HepG2 (cell line): Measurements from ENCODE around the gene CLIC5. TPM values are rescaled to one million over a fixed set of nuclear protein-coding genes. Genes with fewer than 3 reads are reported as not detected.

Source experiments
- BCL6 ChIP-seq: IDR thresholded peaks from 2 replicates; pipeline ENCODE4 v1.6.1; 2016; ENCODE audit warnings: missing genetic modification reagents, missing compliant biosample characterization
- CTCF ChIP-seq: sonication (generic); formaldehyde crosslinking; IDR thresholded peaks from 2 replicates; pipeline ENCODE4 v1.5.0; 2020; ENCODE audit warnings: mild to moderate bottlenecking, missing genetic modification reagents, moderate library complexity
- EZH2 ChIP-seq: conservative IDR thresholded peaks from 2 replicates; pipeline ENCODE4 v1.6.1; 2012; ENCODE audit warnings: mild to moderate bottlenecking, low read depth, low read length, moderate library complexity
- FOXJ3 ChIP-seq: sonication (generic); formaldehyde crosslinking; IDR thresholded peaks from 2 replicates; pipeline ENCODE4 v1.4.0; 2020; ENCODE audit warnings: missing genetic modification reagents, mild to moderate bottlenecking, borderline replicate concordance
- GABPB1 ChIP-seq: IDR thresholded peaks from 2 replicates; pipeline ENCODE4 v1.6.1; 2016; ENCODE audit warnings: mild to moderate bottlenecking, missing genetic modification reagents, moderate library complexity, missing compliant biosample characterization
- HDAC1 ChIP-seq: sonication (generic); formaldehyde crosslinking; IDR thresholded peaks from 2 replicates; pipeline ENCODE4 v1.5.1; 2020; ENCODE audit warnings: mild to moderate bottlenecking, missing genetic modification reagents
- HNF4G ChIP-seq, 2 experiments: sonication (generic) in 1 of 2; formaldehyde crosslinking in 1 of 2; IDR thresholded peaks; 2 replicates each; pipeline versions ENCODE4 v1.4.0 to v1.6.1; 2011 to 2020; ENCODE audit warnings: borderline replicate concordance in 2 of 2, low read depth in 2 of 2, mild to moderate bottlenecking in 2 of 2, low read length in 1 of 2, missing genetic modification reagents in 1 of 2, moderate library complexity in 1 of 2
- KDM5B ChIP-seq: sonication (generic); formaldehyde crosslinking; IDR thresholded peaks from 2 replicates; pipeline ENCODE4 v1.4.0; 2020; ENCODE audit warnings: missing genetic modification reagents, mild to moderate bottlenecking, borderline replicate concordance
- MAZ ChIP-seq, 2 experiments: sonication (generic) in 1 of 2; formaldehyde crosslinking in 1 of 2; IDR thresholded peaks; 2 replicates each; pipeline versions ENCODE4 v1.5.0 to v1.6.1; 2012 to 2020; ENCODE audit warnings: low read depth in 2 of 2, mild to moderate bottlenecking in 2 of 2, borderline replicate concordance in 1 of 2, improper control_type of control experiment in 1 of 2, low read length in 1 of 2, missing genetic modification reagents in 1 of 2, moderate library complexity in 1 of 2
- NR2F6 ChIP-seq, 2 experiments: IDR thresholded peaks; 2 replicates each; pipeline ENCODE4 v1.6.1; 2016; ENCODE audit warnings: antibody characterized with exemption in 1 of 2, mild to moderate bottlenecking in 1 of 2
- SALL1 ChIP-seq: sonication (generic); formaldehyde crosslinking; IDR thresholded peaks from 2 replicates; pipeline ENCODE4 v1.8.0; 2022; ENCODE audit warnings: mild to moderate bottlenecking, missing genetic modification reagents
- ZNF563 ChIP-seq: sonication (generic); formaldehyde crosslinking; IDR thresholded peaks from 2 replicates; pipeline ENCODE4 v1.8.0; 2022; ENCODE audit warnings: mild to moderate bottlenecking, moderate library complexity, missing genetic modification reagents
- ZNF576 ChIP-seq: sonication (generic); formaldehyde crosslinking; IDR thresholded peaks from 2 replicates; pipeline ENCODE4 v1.4.0; 2020; ENCODE audit warnings: mild to moderate bottlenecking, missing genetic modification reagents
- polyA plus RNA-seq, 8 experiments: library from polyadenylated mRNA; depleted of rRNA in 3 of 8; stranded (reverse) in 7 of 8; unstranded in 1 of 8; fragments of >200 nt; fragmentation: Illumina TruSeq in 4 of 8; extraction: Trizol in 4 of 8; gene quantifications; 2 replicates each; pipeline versions ENCODE4 v1.2.1 to v1.2.3, GENCODE V29; 2011 to 2016; ENCODE audit warnings: low read depth in 4 of 8, missing spikeins in 1 of 8, mixed read lengths in 1 of 8; ENCODE audit not compliant: insufficient read depth in 1 of 8
- total RNA-seq, 5 experiments: library from RNA; depleted of rRNA; stranded (reverse); fragments of >200 nt; fragmentation: Illumina TruSeq; extraction: Trizol; gene quantifications; 2 replicates each; pipeline ENCODE4 v1.2.3, GENCODE V29; 2016; ENCODE audit warnings: low read depth in 1 of 5
- TF ChIP-seq, protein P1 (sequence below): sonication (generic); formaldehyde crosslinking; IDR thresholded peaks from 2 replicates; pipeline ENCODE4 v1.9.0; 2022; ENCODE audit warnings: missing genetic modification reagents, mild to moderate bottlenecking, borderline replicate concordance
- TF ChIP-seq, protein P2 (sequence below): sonication (generic); formaldehyde crosslinking; IDR thresholded peaks from 2 replicates; pipeline ENCODE4 v1.4.0; 2020; ENCODE audit warnings: missing genetic modification reagents

The CLIC5 gene
- total and polyA plus RNA-seq, 2 of the 13 experiments (the other 11 are each of a cell fraction or from before 2014, with no cell fraction given) = not detected

DNA sequence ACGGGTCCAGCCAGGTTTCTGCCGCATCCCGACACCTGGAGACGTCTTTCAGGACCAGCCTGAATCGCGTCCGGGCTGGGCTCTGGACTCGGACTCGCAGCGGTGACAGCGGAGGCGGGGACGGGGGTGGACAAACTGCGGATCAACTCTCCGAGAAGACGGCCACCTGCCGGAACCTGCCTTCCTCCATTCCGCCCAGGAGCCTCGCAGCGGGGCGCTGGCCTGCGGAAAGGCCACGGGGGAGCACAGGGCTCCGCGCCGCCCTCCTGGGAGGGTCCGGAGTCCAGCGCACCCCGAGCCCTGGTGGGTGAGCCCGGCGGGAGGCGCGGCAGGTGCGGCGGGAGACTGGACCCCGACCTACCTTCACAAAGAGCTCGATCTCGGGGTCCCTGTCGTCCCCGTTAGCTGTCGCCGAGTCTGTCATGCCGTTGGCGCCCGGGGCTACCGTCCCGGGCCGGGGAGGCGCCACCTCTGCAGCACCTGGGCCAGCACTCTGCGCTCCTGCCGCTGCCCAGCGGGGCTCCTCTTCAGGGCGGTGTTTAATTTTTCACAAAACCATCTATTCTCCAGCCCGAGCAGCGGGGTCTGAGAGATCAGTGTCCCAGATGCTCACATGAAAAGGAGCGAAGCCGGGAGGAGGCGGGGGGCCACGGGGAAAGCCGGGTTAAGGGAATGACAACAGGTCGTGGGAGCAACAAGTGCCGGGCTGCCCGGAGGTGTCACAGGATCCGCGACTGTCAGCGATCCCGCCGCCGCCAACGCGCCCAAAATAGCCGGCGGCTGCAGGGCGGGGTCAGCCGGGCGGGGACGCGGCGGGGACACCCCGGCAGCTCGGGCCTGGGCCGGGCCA is at the start of gene CLIC5 (continued):
- TF ChIP-seq ZNF576 (CRISPR knock-in tag) (0 out of 2 replicates have a peak, but pooled peaks have one; percentile 27), ZNF563 (CRISPR knock-in tag) (peak; percentile 71; the same call in 1 of the 2 replicates), KDM5B (CRISPR knock-in tag) (peak; percentile 34; the same call in 1 of the 2 replicates), HNF4G (IDR thresholded peaks at IDR 0.05; ENCODE audit: borderline replicate concordance, low read depth, low read length) (no peak), HNF4G (CRISPR knock-in tag; IDR thresholded peaks at IDR 0.05; ENCODE audit: borderline replicate concordance, low read depth) (0 out of 2 replicates have a peak, but pooled peaks have one; percentile 49), EZH2 (peak; percentile 39; the same call in 1 of the 2 replicates), BCL6 (CRISPR knock-in tag) (no peak), SALL1 (CRISPR knock-in tag) (peak; percentile 27; the same call in 1 of the 2 replicates), MAZ (IDR thresholded peaks at IDR 0.05; ENCODE audit: borderline replicate concordance, low read depth, low read length) (no peak), MAZ (CRISPR knock-in tag; IDR thresholded peaks at IDR 0.05; ENCODE audit: low read depth) (no peak), GABPB1 (CRISPR knock-in tag) (peak; percentile 46; the same call in 1 of the 2 replicates), CTCF (CRISPR knock-in tag) (0 out of 2 replicates have a peak, but pooled peaks have one; percentile 23), FOXJ3 (CRISPR knock-in tag) (no peak), HDAC1 (0 out of 2 replicates have a peak, but pooled peaks have one; percentile 21), NR2F6 (IDR thresholded peaks at IDR 0.05) (no peak), NR2F6 (CRISPR knock-in tag; IDR thresholded peaks at IDR 0.05) (no peak)
- TF ChIP-seq, protein P1, sequence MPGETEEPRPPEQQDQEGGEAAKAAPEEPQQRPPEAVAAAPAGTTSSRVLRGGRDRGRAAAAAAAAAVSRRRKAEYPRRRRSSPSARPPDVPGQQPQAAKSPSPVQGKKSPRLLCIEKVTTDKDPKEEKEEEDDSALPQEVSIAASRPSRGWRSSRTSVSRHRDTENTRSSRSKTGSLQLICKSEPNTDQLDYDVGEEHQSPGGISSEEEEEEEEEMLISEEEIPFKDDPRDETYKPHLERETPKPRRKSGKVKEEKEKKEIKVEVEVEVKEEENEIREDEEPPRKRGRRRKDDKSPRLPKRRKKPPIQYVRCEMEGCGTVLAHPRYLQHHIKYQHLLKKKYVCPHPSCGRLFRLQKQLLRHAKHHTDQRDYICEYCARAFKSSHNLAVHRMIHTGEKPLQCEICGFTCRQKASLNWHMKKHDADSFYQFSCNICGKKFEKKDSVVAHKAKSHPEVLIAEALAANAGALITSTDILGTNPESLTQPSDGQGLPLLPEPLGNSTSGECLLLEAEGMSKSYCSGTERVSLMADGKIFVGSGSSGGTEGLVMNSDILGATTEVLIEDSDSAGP = peak; percentile 19; the same call in 1 of the 2 replicates
- TF ChIP-seq, protein P2, sequence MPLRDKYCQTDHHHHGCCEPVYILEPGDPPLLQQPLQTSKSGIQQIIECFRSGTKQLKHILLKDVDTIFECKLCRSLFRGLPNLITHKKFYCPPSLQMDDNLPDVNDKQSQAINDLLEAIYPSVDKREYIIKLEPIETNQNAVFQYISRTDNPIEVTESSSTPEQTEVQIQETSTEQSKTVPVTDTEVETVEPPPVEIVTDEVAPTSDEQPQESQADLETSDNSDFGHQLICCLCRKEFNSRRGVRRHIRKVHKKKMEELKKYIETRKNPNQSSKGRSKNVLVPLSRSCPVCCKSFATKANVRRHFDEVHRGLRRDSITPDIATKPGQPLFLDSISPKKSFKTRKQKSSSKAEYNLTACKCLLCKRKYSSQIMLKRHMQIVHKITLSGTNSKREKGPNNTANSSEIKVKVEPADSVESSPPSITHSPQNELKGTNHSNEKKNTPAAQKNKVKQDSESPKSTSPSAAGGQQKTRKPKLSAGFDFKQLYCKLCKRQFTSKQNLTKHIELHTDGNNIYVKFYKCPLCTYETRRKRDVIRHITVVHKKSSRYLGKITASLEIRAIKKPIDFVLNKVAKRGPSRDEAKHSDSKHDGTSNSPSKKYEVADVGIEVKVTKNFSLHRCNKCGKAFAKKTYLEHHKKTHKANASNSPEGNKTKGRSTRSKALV (CRISPR knock-in tag) = 0 out of 2 replicates have a peak, but pooled peaks have one; percentile 49
